Stomach (tissue), 9 donors: ENCODE measurements around the gene ZNF438. TPM values are rescaled to one million over a fixed set of nuclear protein-coding genes. Genes with fewer than 3 reads are reported as not detected.
"Not testable (repeated sequence)": the region's sequence is repeated elsewhere in the genome, so short reads cannot be mapped to it uniquely, and the experiment has no call there.

Experiments used
- DNase-seq, 2 donors: peaks; one replicate each; pipeline versions ENCODE4 v3.0.0 to v3.0.0-alpha.2; 2013 to 2019
- H3K27ac ChIP-seq, 5 donors: fragments of 200-600 bp in 4 of 5; sonication (generic) in 4 of 5; one replicate each; pipeline ENCODE4 v1.5.1; 2013 to 2019; ENCODE audit warnings: mild to moderate bottlenecking in 1 of 5, moderate library complexity in 1 of 5
- H3K27me3 ChIP-seq, 3 donors: fragments of 200-600 bp; sonication (generic); one replicate each; pipeline ENCODE4 v1.5.1; 2017 to 2019; ENCODE audit warnings: mixed run types in 1 of 3
- H3K36me3 ChIP-seq, 4 donors: fragments of 200-600 bp; sonication (generic); 1 replicate in 3 of 4; 2 replicates in 1 of 4; pipeline ENCODE4 v1.5.1; 2016 to 2019
- H3K4me1 ChIP-seq, 4 donors: fragments of 200-600 bp; sonication (generic); one replicate each; pipeline ENCODE4 v1.5.1; 2016 to 2019
- H3K4me3 ChIP-seq, 4 donors: fragments of 200-600 bp; sonication (generic) in 3 of 4; one replicate each; pipeline ENCODE4 v1.5.1; 2016 to 2019; ENCODE audit warnings: mild to moderate bottlenecking in 1 of 4
- H3K9me3 ChIP-seq, 4 donors: fragments of 200-600 bp; sonication (generic); one replicate each; pipeline ENCODE4 v1.5.1; 2016 to 2019
- EP300 ChIP-seq: sonication (generic); formaldehyde crosslinking; IDR thresholded peaks from one replicate; pipeline ENCODE4 v1.6.1; 2017; ENCODE audit warnings: antibody characterized with exemption
- POLR2A ChIP-seq, 4 donors: fragments of 450-650 bp; IDR thresholded peaks; one replicate each; pipeline ENCODE4 v1.6.1; 2016; ENCODE audit warnings: antibody characterized with exemption in 4 of 4, control low read depth in 2 of 4, mild to moderate bottlenecking in 1 of 4, moderate library complexity in 1 of 4
- POLR2AphosphoS5 ChIP-seq, 3 donors: sonication (generic); formaldehyde crosslinking; IDR thresholded peaks; one replicate each; pipeline ENCODE4 v1.6.1; 2016; ENCODE audit warnings: antibody characterized with exemption in 3 of 3
- WGBS, 5 donors: extraction: QIAGEN DNeasy Blood & Tissue Kit in 3 of 5; methylation state at CpG; one replicate each; pipeline versions ENCODE4 v1.1.5 to v1.1.7; 2013 to 2018; 5-methylcytosine and 5-hydroxymethylcytosine counted together
- intact Hi-C: fragments of 100-400 bp; cut with DNase I; formaldehyde crosslinking; loops from one replicate; pipeline ENCODE4 v1.15.1; 2023; ENCODE audit warnings: low total_unique reads
- polyA plus RNA-seq, 3 donors: library from polyadenylated mRNA; stranded (reverse); fragments of 200-250 nt; gene quantifications; one replicate each; pipeline ENCODE4 v1.2.3, GENCODE V29; 2013
- total RNA-seq, 5 donors: library from RNA; depleted of rRNA; stranded (reverse); fragments of >200 nt; gene quantifications; one replicate each; pipeline versions ENCODE4 v1.1.0 to v1.2.3, GENCODE V29; 2014 to 2016
- TF ChIP-seq, protein P1 (sequence below), 7 experiments: fragments of 450-650 bp in 4 of 7; fragments of 200-600 bp in 3 of 7; sonication (generic) in 3 of 7; IDR thresholded peaks; one replicate each; pipeline ENCODE4 v1.5.1; 2016 to 2019; ENCODE audit warnings: antibody characterized with exemption in 7 of 7, control low read depth in 2 of 7, mild to moderate bottlenecking in 1 of 7
- donor health status: healthy with polysubstance abuse.
- donor health status: Bipolar disorder and iron deficiency.
- donor health status: healthy.

The ZNF438 gene
- total and polyA plus RNA-seq, 8 donors: 3.5 to 37.9 (median 5.4) TPM; not detected in 1

DNA sequence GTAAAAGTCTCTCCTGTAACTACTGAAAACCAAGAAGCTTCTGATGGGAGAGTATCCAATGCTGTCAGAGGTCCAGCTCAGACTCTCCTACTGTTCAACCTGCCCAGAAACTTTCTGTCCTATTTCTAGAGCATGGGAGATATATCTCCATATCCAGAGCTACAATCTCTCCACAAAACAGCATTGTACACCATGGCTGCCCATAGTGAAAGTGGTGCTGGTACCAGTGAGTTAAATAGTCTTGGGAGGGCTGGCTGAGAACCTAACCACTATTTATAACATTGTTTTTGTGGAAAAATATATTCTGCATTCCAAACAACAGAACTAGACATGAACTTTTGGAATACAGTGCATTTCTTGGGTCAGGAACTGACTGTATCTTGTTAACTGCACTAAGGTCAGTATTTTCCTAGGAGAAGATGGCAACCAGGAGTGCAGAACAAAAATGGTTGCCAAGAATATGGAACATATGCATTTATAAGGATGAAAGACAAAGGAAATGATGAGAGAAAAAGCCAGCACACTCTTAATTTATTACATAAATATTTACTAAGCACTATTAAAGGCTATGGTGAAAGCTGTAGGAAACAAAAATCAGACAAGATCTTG is 91.9 kb downstream of the ZNF438 start:
- peaks cover 0 to 19% (median 8%) of the 10 kb centered on the region in 4 donors for H3K36me3 ChIP-seq
- intact Hi-C loops: no loop called here
- H3K27me3 ChIP-seq: no peaks in the 10 kb centered on the region
- no peak overlapping the region for H3K27ac ChIP-seq
- DNase-seq: no peak
- no peaks in the 10 kb centered on the region for H3K9me3 ChIP-seq
- H3K4me3 ChIP-seq: no peak overlapping the region
- H3K4me1 ChIP-seq: peaks cover 0 to 15% (median 3%) of the 10 kb centered on the region in 4 donors
- TF ChIP-seq EP300 (no peak), POLR2A (IDR thresholded peaks at IDR 0.05) (no peak), POLR2AphosphoS5 (IDR thresholded peaks at IDR 0.05) (no peak)
- TF ChIP-seq, protein P1, sequence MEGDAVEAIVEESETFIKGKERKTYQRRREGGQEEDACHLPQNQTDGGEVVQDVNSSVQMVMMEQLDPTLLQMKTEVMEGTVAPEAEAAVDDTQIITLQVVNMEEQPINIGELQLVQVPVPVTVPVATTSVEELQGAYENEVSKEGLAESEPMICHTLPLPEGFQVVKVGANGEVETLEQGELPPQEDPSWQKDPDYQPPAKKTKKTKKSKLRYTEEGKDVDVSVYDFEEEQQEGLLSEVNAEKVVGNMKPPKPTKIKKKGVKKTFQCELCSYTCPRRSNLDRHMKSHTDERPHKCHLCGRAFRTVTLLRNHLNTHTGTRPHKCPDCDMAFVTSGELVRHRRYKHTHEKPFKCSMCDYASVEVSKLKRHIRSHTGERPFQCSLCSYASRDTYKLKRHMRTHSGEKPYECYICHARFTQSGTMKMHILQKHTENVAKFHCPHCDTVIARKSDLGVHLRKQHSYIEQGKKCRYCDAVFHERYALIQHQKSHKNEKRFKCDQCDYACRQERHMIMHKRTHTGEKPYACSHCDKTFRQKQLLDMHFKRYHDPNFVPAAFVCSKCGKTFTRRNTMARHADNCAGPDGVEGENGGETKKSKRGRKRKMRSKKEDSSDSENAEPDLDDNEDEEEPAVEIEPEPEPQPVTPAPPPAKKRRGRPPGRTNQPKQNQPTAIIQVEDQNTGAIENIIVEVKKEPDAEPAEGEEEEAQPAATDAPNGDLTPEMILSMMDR (IDR thresholded peaks at IDR 0.05): no peak

DNA sequence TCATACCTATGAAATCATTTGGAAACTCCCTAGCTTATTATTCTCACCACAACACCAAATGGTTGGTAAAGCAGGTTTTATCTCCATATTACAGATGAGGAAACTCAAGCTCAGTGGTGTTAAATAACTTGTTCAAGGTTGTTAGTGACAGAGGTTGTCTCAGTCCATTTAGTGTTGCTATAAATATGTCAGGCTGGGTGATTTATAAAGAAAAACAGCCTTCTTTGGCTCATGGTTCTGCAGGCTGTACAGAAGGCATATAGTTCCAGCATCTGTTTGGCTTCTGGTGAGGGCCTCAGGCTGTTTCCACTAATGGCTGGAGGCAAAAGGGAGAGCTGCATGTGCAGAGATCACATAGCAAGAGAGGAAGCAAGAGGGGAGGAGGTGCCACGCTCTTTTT is 96.6 kb downstream of the ZNF438 start:
- Histone ChIP-seq H3K4me1 (peaks cover 0 to 7% (median 2%) of the 10 kb centered on the region in 4 donors), H3K9me3 (no peaks in the 10 kb centered on the region), H3K36me3 (peaks cover 0 to 23% (median 16%) of the 10 kb centered on the region in 4 donors), H3K4me3 (no peak overlapping the region), H3K27me3 (no peaks in the 10 kb centered on the region), H3K27ac (no peak overlapping the region)
- WGBS, 5 donors: 86 to 100% (median 91%) methylated on average over 1 of the region's 1 CpG
- intact Hi-C loops: no loop called here
- no peak for DNase-seq
- TF ChIP-seq POLR2AphosphoS5 (IDR thresholded peaks at IDR 0.05): no peak
- no peak for TF ChIP-seq EP300
- TF ChIP-seq POLR2A (IDR thresholded peaks at IDR 0.05): no peak
- TF ChIP-seq, protein P1 (IDR thresholded peaks at IDR 0.05): no peak

DNA sequence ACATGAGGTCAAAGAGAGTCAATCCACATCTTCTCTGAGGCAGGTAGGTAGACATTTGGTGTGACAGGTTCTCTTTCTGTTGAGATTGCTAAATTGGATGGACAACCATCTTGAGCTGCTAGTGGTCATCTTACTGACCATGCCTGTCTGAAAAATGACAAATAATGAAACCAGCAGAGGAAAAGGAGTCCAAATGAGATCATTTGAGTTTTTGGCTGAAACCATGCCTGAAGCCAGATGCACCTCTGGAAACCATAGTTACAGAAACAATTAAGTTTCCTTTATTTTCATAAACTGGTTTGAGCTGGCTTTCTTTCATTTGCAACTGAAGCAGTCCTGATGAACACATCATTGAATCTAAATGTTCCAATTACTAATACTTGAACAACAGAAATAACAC is 100.6 kb downstream of the ZNF438 start:
- intact Hi-C loops: no loop called here
- peaks cover 0 to 33% (median 26%) of the 10 kb centered on the region in 4 donors for H3K36me3 ChIP-seq
- TF ChIP-seq POLR2AphosphoS5 (IDR thresholded peaks at IDR 0.05): no peak

DNA sequence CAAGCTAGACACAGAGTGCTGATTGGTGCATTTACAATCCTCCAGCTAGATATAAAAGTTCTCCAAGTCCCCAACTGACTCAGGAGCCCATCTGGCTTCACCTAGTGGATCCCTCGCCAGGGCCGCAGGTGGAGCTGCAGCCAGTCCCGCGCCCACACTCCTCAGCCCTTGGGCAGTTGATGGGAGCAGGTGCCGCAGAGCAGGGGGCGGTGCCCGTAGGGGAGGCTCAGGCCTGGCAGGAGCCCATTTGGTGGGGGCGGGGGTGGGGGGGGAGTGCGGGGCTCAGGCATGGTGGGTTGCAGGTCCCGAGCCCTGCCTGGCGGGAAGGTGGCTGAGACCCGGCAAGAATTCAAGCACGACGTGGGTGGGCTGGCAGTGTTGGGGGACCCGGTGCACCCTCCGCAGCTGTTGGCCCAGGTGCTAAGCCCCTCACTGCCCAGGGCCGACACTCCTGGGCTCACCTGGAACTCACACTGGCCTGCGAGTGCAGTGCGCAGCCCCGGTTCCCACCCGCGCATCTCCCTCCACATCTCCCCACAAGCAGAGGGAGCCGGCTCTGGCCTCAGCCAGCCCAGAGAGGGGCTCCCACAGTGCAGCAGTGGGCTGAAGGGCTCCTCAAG is 101.7 kb downstream of the ZNF438 start:
- Histone ChIP-seq H3K4me1 (peaks cover 0 to 4% (median 0%) of the 10 kb centered on the region in 4 donors), H3K4me3 (no peak overlapping the region), H3K9me3 (peaks cover 0 to under 1% (median 0%) of the 10 kb centered on the region in 4 donors), H3K36me3 (peaks cover 0 to 27% (median 18%) of the 10 kb centered on the region in 4 donors), H3K27ac (no peak overlapping the region), H3K27me3 (no peaks in the 10 kb centered on the region)
- intact Hi-C loops: no loop called here
- no peak for TF ChIP-seq EP300
- DNase-seq: no peak
- 80 to 100% (median 98%) methylated on average over 1 to 23 of the region's 23 CpGs for WGBS, 5 donors

More for the DNA sequence above, 100.6 kb downstream of the ZNF438 start:
- no peak overlapping the region for H3K27ac ChIP-seq
- H3K4me1 ChIP-seq: peaks cover 0 to 4% (median 0%) of the 10 kb centered on the region in 4 donors
- no peaks in the 10 kb centered on the region for H3K9me3 ChIP-seq
- no peak for DNase-seq
- no peak overlapping the region for H3K4me3 ChIP-seq
- no peaks in the 10 kb centered on the region for H3K27me3 ChIP-seq

DNA sequence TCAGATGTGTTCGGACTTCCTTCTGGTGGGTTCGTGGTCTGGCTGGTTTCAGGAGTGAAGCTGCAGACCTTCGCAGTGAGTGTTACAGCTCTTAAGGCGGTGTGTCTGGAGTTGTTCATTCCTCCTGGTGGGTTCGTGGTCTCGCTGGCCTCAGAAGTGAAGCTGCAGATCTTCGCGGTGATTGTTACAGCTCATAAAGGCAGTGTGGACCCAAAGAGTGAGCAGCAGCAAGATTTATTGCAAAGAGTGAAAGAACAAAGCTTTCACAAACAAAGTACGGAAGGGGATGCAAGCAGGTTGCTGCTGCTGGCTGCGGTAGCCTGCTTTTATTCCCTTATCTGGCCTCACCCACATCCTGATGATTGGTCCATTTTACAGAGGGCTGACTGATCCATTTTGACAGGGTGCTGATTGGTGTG is 102.3 kb downstream of the ZNF438 start:
- DNase-seq, H3K9me3 ChIP-seq: not testable (repeated sequence)

DNA sequence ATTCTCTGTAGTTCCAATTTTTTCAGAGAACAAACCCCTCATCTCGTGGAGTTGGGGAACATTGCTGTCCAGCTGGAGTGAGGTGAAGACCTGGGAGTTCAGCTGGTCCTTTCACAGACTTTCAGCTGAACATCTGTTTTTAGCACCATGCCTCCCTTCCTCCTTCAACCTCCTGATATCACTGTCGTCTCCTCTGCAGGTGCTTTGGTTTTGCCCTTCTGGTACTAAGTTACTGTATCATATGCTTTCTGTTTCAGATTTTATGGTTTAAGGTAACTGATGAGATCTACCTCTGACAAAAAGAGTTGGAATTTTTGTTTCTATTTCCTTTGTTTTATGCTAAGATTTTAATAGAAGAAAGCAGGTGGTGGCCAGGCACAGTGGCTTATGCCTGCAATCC is 102.9 kb downstream of the ZNF438 start:
- no peak for TF ChIP-seq EP300
- TF ChIP-seq POLR2AphosphoS5 (IDR thresholded peaks at IDR 0.05): no peak
- TF ChIP-seq, protein P1 (IDR thresholded peaks at IDR 0.05): no peak
- no peak for TF ChIP-seq POLR2A (IDR thresholded peaks at IDR 0.05)
- no peak for DNase-seq
- intact Hi-C loops: no loop called here
- WGBS, 5 donors: 39 to 77% (median 53%) methylated on average over 2 of the region's 2 CpGs
- Histone ChIP-seq H3K9me3 (peaks cover 0 to 12% (median 4%) of the 10 kb centered on the region in 4 donors), H3K4me1 (peaks cover 0 to 4% (median 0%) of the 10 kb centered on the region in 4 donors), H3K27me3 (no peaks in the 10 kb centered on the region), H3K36me3 (peaks cover 0 to 32% (median 26%) of the 10 kb centered on the region in 4 donors), H3K27ac (no peak overlapping the region), H3K4me3 (no peak overlapping the region)

More for the DNA sequence above, 102.3 kb downstream of the ZNF438 start:
- H3K27ac ChIP-seq, intact Hi-C loops, H3K4me1 ChIP-seq, H3K4me3 ChIP-seq, H3K27me3 ChIP-seq: not testable (repeated sequence)
- WGBS, 5 donors: 69 to 89% (median 85%) methylated on average over 10 of the region's 10 CpGs
- H3K36me3 ChIP-seq: peaks cover 0 to 27% (median 22%) of the 10 kb centered on the region in 4 donors
